ENCODE measurements around the gene SLC6A2.

Gene SLC6A2

DNA sequence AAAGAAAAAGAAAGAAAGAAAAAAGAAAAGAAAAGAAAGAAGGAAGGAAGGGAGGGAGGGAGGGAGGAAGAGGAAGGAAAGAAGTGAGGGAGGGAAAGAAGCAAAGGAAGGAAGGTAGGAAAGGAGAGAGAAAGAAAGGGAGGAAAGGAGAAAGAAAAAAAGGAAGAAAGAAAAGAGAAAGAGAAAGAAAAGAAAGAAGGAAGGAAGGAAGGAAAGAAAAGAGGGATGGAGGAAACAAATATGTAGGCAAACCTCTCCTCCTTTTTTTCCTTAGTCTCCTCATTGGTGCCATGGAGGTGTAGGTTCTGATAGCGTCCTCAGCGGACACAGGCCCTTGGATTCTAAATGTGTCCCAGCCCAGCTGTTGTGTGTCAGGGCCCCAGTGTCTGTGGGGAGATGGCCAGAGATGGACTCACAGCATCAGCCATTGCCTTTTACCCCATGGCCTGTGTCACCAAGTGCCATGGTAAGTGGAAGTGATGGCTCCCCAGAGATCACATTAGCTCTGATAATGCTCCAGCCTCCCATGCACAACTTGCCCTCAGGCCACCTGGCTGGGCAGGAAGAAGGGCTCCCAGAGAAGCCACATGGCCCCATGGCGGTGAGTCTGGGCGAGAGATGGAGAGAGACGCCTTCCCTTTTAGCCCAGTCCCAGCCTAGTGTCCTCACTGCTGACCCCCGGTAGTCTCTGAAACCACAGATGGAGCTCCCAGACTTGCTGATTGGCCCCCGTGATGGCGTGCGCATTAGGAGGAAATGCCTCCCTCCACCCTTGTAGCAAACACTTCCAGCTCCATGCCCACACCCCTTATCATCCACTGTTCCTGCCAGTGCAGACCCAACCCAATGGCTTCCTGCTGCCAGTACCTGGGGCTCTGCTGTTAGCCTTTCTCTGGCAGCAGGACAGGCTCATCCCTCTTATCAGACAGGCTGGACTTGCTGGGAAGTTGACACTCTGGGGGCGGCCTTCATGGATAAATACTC is 3.7 kb upstream of the SLC6A2 start:
- no peak for DNase-seq

DNA sequence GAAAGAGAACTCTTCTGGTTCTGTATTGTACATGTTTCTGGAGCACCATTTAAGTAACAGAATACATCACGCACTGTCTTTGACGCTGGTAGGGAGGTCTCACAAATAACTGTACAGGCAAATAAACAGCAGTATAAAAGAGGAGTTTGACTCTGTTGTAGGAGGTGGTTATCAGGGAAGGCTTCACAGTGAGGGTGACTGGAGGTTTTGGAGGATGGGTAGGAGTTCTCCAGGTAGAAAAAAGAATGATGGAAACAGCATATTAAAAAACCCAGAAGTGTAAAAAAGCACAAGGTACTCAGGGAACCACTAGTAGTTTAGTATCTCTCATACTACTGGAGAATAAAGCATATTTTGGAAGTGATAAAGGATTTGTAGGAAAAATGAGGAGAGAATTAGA is 2.7 kb upstream of the SLC6A2 start:
- no peak for DNase-seq

DNA sequence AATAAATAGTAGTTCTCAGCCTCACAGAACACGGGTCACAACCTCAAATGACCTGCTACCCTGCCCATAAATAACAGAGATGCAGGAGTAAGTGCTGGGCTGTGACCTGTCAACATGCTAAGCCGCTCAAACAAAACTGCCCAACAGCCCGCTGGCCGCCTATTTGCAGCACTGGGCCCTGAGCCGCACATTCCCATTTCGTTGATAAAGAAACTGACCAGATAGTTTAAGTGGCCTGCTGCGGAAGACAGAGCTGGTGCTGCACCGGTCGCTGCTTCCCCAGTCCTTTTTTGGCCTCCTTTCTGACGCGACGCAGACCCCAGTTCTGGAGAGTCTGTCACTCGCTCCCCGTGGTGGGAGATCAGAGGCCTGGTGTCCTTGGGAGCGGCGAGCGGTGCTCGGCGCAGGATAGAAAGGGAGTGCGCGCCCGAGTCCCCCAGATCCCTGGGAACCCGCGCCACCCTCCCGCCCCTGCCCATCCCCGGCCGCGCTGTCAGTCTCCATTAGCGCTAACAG is 349 bp upstream of the SLC6A2 start:
- no peak for DNase-seq

DNA sequence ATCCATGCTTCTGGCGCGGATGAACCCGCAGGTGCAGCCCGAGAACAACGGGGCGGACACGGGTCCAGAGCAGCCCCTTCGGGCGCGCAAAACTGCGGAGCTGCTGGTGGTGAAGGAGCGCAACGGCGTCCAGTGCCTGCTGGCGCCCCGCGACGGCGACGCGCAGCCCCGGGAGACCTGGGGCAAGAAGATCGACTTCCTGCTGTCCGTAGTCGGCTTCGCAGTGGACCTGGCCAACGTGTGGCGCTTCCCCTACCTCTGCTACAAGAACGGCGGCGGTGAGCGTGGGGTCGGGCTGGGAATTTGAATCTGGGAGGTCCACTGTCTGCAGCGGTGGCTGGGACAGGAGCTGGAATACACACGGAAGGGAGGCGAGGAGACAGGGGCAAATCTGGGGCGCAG is 904 bp downstream of the SLC6A2 start:
- DNase-seq: no peak

DNA sequence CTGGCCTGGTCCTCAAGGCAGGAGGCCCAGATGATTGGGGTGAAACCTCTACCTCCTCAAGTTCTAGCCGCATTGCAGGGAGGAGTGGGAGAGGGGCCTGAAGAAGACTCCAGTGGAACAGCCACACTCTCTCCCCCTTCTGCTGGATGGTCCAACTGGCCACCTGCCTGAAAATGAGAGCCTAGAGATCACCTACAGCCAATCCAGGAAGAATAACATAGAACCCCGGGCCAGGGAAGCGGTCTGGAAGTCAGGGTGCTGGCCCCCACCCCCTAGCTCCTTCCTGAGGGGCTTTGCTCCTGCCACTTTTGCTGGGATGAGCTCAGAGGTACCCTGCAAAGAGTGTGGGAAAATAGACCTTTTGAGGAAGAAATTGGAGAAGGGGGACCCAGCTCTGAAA is 1.8 kb downstream of the SLC6A2 start:
- no peak for DNase-seq

DNA sequence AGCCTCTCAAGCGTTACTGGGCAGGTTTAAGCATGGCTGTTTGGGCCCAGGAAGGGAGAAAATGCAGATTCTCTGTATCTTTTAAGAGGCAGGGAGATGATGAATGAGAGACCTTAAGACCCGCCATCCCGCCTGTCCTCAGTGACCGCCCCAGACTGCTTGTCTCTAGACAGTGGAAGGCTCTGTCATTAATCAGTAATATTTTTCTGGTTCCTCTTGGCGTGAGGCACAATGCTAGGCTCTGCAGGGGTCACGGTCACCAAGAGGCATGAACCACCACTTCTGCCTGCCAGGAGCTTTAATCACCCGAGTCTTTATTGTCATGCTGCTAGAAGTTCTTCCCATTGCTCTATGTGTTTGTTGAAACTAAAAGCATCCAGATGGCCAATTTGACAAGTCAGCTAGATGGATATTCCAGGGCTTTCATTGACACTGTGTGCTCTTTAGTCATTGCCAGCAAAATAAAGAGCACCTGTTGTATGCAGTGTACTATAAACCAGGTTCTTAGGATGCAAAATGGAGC is 3.2 kb downstream of the SLC6A2 start:
- no peak for DNase-seq

DNA sequence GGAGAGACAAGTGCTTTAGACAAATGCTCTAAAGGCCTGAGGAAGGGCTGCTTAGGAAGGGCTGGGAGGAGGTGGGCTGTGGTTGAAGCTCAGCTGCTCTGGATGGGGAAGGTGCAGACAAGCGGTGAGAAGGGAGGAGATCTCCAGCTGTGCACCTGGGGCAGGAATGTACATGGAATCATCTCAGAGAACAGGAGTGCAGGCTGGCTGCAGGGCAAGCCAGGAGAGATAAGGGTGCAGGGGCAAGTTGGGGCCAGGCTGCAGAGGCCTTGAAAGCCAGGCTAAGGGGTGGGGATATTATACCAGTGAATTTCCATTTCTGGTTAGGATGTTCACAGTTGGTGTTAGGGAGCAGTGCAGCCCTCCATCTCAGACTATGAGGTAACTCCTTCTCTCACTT is 4.2 kb downstream of the SLC6A2 start:
- no peak for DNase-seq

DNA sequence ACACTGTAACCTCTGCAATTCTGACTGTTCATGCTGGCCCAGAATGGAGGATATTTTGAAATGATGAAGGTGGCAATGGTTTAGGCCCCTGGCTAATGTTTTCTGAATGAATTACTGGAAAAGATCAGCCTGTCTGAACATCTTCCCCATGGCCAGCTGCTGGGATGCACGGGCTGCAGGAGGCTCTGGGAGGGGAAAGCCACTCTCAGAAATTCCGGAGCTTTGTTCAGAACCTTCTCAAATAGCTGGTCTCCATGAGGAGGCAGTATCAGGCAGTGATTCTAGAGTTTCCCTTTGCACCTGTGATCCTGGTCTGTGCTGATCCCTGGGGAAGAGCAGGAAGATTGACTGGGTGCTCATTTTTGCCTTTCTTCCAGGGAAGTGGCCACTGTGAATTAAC is 5.0 kb downstream of the SLC6A2 start:
- DNase-seq: no peak

DNA sequence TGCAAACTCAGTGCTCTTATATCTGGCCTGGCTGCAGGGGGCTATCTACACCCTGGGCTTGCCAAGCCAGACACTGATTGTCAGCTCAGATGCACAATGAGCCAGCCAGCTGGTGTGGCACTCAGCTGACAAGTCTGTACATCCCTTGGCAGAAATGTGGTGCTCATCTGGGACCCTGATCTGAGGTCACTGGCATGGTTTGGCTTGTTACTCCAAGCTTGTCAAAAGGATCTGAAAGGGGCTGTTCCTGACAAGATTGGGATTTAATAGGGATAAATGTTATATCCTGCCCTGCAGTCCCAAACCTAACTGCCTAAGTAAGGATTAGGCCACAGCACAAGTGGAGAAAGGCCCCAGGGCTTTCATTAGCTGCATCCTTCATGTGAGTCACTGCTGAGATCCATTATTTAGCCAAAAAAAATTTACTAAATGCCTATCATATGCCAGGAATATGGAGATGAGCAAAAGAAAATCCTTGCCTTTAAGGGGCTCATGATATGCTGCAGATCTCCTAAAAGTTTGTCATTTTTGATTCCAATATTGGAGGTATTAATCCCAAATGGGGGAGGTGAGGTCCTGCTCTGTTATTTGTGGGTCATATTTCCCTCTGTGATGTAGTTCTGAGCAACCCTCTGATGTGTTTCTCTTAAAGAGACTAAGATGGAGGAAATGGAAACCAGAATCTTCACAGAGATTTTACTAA is 6.3 kb downstream of the SLC6A2 start:
- no peak for DNase-seq

DNA sequence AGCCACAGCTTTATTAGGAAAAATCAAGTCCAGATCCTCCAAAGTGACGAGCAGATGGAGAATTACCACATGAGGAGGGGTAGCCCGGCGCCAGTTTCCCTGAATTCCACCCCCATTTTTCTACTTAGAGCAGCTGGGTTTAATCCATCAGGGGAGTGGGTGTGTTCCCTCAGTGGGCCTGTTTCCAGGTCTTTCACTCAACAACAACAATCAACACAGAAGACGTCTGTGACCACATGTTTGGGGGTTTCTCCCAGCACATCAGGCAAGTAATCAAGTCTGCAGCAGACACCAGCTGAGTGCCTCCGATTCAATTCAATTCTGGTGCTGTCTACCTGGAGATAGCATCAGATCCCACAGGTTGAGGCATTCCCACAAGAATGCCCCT is 6.8 kb downstream of the SLC6A2 start:
- no peak for DNase-seq

DNA sequence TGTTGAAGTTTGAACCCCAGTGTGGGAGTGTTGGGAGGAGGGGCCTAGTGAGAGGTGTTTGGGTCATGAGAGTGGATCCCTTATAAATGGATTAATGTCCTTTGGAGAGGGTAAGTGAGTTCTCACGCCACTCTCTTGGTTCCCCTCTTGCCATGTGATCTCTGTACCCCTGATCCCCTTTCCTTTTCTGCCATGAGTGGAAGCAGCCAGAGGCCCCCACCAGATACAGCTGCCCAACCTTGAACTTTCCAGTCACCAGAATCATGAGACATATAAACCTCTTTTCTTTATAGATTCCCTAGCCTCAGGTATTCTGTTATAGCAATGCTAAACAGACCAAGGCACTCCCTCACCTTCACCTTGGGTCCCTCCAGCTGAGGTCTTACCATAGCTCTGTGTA is 7.4 kb downstream of the SLC6A2 start:
- no peak for DNase-seq

DNA sequence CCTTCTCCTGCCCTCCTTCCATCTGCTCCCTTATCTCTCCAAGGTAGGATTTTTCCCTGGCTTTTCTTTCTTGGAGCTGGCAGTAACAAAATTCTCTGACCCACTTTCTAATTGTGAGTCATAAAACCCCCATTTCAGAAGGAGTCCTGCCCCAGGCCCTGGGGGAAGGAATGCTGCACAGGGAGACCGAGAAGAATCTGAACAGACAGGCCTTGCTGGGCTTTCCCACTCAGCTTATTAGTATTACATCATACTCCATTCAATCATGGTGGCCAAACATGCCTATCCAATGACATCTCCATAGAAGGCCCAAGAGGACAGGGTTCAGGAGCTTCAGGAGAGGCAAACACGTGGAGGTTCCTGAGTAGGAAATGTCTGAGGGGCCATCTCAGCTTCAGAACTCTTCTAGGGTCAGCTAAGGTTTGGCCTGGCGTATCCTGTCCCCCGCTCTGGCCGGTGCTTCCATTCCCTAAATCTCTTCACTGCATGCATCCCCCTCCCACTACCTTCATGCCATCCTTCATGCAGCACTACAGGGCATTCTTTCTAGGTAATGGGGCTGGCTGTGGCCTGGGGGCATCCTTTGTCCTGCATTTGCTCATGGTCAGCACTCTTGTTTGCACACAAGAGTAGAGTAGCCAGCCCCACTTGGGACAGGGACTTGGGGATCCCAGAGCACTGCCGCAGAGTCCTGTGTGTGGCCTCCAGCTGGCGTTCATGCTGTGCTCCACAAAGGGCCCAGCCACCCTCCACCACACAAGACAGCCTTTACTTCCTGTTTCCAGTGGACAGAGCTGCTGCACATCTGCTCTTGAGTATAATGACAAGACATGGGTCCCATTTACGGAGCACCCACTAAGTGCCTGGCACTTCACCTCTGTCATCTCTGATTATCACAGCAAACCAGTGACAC is 8.2 kb downstream of the SLC6A2 start:
- DNase-seq: no peak

DNA sequence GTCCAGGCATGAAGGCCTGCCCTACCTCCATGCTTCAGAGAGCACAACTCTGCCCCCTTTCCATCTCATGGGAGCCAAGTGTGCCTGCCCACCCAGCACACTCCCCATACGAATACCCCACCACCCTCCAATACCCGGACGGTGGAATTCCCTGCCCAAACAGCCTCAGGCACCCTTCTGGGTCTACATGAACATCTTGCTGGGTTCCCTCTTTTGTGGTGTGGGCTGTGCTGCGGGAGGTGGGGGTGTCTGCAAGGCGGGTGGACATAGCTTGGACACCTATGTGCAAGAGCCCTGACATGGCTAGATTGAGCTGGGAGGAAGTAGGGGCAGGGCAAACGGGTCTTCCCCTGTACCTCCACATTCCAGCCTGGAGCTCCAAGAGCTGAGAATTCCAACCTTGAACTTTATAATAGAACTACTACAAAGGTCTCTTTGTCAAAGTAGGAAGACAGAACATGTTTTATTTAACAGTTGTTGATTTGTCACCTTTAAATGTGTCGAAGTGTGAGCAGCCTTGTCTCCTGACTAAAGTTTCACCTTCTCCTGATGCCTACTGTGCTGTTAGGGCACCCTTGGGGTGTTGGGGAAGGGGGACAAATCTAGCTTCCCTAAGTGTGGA is 9.1 kb downstream of the SLC6A2 start:
- DNase-seq: no peak

DNA sequence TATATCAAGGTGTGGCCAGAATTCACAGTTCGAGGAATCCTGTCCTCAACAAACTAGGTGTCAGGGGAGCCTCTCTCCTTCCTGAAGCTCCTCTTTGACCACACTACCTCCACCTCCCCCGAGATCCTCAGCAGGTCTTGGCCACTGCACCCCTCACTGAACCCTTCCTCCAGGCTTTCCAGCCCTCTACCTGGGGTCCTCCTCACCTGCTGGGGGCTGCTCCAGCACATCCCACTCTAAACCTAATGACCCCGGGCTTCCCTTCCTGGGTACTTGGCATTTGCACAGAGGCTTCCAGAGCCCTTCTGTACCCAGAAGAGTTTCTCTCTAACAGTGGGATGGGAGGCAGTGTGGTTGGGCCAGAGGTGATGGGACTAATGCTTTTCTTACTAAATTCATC is 9.7 kb downstream of the SLC6A2 start:
- DNase-seq: no peak

DNA sequence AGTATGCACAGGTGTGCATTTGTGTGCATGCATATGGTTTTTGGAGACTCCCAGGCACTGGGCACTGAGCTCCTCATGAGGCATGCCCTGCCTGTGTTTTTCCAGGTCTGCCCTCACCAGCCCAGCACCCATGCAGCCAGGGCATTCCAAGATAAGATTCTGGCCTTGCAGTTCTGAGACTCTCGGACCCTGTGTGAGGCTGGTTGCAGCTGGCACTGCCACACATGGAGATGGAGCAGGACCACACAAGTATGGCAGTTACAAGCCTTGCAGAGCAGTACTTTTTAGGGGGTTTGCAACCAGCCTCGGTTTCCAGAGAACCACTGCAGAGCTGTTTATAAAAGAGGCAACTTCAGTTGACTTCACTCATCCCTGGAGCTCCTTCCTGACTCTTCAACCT is 10.2 kb downstream of the SLC6A2 start:
- no peak for DNase-seq

DNA sequence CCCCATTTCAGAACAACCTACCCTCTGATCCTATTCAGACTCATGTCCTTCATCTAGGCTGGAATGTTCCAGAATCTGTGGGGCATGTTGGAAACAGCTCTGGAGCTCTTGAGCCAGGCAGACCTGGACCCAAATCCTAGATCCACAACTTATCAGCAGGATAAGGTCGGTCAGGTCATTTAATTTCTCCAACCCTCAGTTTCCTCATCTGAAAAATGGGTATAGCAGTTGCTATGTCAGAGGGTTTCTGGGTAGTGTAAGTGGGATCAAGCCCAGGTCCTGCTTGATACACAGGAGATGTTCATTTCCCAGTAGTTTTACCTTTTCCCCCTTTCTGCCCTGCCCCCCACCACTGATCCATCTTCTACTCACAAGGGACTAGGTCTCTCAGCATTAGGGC is 12.0 kb downstream of the SLC6A2 start:
- no peak for DNase-seq

DNA sequence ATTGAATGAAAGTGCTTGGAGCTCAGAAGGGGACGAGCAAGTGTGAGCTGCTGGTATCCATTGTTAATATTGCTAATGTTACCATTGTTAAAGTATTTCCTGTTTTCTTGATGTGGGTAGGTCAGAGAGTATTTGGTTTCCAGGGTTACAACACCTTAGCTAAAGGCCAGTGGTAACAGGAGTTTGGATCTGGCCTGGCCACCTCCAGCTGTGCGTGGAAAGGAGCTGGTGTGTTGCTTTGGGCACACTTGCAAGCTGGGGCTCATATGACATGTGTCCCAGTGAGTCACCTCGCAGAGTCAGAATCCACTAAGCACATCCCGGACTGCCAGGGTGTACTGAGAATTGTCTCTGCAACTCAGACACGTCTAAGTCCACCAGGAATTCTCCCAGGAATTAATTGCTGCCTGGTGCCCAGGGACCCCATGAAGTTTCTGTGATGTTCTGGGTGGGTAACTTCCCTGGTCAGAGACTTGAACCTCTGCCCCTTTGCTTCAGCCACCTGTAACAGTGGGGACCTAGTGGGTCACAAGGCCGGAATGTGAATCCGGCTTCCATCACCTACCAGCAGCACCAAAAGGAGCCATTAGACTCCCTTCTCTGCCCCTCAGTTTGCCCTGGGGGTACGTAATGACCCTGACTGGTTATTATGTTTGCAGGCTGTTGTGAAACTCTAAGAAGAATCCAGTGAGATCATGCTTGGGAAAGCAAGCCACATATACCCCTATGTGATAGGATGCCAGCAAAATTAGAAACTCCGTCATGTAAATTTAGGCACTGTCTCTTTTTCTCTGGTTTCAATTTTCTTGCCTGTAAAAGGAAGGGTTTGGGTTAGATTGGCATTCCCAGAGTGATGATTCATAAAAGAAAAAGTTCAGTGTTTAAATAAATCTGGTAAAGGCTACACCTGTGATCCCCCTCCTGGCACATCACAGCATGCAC is 12.8 kb downstream of the SLC6A2 start:
- DNase-seq: no peak

DNA sequence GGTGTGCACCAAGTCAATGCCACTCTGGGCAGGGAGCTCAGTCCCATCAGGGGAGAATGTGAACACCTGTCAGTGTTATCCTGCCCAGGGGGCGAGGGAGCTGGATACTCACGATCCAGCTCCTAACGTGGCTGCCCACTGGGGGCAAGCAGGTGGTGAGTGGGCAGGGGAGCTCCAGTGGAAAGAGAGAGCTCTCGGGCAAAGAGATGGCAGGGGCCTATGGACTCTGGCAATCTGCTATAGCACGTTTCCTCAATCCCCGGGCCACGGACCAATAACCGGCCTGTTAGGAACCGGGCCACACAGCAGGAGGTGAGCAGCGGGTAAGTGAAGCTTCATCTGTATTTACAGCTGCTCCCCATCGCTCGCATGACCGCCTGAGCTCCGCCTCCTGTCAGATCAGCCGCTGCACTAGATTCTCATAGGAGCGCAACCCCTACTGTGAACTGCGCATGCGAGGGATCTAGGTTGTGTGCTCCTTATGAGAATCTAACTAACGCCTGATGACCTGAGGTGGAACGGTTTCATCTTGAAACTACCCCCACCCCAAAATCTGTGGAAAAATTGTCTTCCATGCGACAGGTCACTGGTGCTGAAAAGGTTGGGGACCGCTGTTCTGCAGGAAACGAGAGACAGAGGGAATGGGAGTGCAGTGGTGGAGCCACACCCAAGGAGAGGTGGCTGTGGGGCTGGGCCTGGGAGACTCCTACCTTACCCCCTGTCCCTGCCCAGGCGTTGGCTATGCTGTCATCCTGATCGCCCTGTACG is 15.6 kb downstream of the SLC6A2 start:
- no peak for DNase-seq

DNA sequence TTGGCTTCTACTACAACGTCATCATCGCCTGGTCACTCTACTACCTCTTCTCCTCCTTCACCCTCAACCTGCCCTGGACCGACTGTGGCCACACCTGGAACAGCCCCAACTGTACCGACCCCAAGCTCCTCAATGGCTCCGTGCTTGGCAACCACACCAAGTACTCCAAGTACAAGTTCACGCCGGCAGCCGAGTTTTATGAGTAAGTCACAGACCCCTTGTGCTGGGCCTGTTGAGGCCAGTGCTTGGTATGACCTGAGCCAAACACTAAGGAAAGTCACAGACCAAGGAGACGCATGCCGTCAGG is 16.1 kb downstream of the SLC6A2 start:
- DNase-seq: no peak

DNA sequence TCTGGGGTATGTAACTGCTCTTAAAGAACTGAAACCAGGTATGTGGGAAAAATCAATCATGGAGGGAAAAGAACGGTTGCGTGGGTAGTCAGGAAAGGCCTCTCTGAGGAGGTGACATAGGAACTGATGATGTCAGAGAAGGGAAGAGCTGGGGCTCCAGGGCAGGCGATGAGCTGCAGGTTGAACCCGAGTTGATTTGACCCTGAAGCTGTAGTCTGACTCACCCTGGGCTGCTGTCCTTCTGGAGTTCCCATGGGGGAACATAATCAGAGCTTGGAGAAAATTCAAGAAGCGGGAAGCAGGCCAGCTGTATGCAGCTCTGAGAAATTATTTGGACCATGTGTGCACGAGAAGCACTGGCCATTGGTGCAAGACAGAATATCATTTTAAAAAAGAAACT is 16.7 kb downstream of the SLC6A2 start:
- no peak for DNase-seq

Data from CD4-positive, alpha-beta T cell treated with Interleukin-1 beta for 1 hour (primary cell).